ENCODE results near the gene PGLYRP4.

DNA sequence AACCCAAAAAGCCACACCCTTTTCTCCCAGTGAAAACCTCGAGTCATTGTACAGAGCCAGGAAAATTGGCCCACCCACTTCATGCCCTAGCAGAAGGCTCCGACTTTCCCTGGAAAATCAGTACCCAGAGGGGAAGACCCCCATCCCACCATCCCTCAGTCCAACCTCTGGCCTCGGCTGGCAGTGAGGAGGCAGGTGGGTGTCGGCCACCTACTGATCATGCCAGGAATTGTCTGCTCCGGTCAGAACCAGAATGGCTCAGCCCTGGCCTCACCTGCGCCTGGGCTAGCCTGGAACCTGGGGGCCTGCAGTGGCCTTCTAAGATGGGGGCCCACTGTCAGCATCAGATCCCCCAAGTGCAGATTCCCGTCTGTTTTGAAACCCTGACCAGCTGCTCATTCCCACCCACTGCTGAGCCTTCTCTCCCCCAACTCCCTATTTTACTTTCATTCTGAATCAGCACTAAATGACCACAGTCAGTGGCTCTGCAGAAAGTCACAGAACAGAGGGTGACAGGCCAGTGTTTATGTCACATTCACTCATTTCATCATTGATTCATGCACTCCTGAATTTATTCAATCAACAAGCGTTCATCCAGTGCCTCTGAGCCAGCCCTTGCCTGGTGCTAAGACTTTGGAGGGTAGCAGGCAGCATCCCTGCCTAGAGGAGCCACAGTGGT lies 6.0 kb upstream of the PGLYRP4 start:
- TF ChIP-seq, protein P1, sequence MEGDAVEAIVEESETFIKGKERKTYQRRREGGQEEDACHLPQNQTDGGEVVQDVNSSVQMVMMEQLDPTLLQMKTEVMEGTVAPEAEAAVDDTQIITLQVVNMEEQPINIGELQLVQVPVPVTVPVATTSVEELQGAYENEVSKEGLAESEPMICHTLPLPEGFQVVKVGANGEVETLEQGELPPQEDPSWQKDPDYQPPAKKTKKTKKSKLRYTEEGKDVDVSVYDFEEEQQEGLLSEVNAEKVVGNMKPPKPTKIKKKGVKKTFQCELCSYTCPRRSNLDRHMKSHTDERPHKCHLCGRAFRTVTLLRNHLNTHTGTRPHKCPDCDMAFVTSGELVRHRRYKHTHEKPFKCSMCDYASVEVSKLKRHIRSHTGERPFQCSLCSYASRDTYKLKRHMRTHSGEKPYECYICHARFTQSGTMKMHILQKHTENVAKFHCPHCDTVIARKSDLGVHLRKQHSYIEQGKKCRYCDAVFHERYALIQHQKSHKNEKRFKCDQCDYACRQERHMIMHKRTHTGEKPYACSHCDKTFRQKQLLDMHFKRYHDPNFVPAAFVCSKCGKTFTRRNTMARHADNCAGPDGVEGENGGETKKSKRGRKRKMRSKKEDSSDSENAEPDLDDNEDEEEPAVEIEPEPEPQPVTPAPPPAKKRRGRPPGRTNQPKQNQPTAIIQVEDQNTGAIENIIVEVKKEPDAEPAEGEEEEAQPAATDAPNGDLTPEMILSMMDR (IDR thresholded peaks at IDR 0.05), result no peak
- TF ChIP-seq POLR2A (IDR thresholded peaks at IDR 0.05), result no peak
- TF ChIP-seq POLR2AphosphoS5 (IDR thresholded peaks at IDR 0.05), result no peak
